ENCODE results near the gene UNK.
"Not testable (repeated sequence)": the region's sequence is repeated elsewhere in the genome, so short reads cannot be mapped to it uniquely, and the experiment has no call there.

GRCh38 chr17:75870228-75870627 is 85.6 kb downstream of the UNK start:
- TF ChIP-seq, protein P1, sequence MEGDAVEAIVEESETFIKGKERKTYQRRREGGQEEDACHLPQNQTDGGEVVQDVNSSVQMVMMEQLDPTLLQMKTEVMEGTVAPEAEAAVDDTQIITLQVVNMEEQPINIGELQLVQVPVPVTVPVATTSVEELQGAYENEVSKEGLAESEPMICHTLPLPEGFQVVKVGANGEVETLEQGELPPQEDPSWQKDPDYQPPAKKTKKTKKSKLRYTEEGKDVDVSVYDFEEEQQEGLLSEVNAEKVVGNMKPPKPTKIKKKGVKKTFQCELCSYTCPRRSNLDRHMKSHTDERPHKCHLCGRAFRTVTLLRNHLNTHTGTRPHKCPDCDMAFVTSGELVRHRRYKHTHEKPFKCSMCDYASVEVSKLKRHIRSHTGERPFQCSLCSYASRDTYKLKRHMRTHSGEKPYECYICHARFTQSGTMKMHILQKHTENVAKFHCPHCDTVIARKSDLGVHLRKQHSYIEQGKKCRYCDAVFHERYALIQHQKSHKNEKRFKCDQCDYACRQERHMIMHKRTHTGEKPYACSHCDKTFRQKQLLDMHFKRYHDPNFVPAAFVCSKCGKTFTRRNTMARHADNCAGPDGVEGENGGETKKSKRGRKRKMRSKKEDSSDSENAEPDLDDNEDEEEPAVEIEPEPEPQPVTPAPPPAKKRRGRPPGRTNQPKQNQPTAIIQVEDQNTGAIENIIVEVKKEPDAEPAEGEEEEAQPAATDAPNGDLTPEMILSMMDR (conservative IDR thresholded peaks at IDR 0.05; ENCODE audit: low read length), result not testable (repeated sequence)
- TF ChIP-seq EZH2phosphoT487 (IDR thresholded peaks at IDR 0.05; ENCODE audit: borderline replicate concordance, low read depth, low read length), result not testable (repeated sequence)

All from OCI-LY7 (cell line).